Kidney (tissue), 14 donors: Measurements from ENCODE around the gene AKAP6. TPM values are rescaled to one million over a fixed set of nuclear protein-coding genes. Genes with fewer than 3 reads are reported as not detected.
A peak's percentile ranks its signal among the peaks of the same experiment; 100 is the strongest.
"Not testable (repeated sequence)": the region's sequence is repeated elsewhere in the genome, so short reads cannot be mapped to it uniquely, and the experiment has no call there.

ENCODE experiments used
- DNase-seq, 5 donors: peaks; one replicate each; pipeline ENCODE4 v3.0.0-alpha.2; 2013 to 2020
- FAIRE-seq: peaks from 2 replicates; lab custom pipeline; 2012; peaks lifted over from hg19 to GRCh38; lab: Jason Lieb, UNC
- H3K27ac ChIP-seq, 2 donors: one replicate each; pipeline ENCODE4 v1.7.0; 2013; ENCODE audit warnings: low read depth in 2 of 2, low read length in 2 of 2, inconsistent platforms in 1 of 2
- H3K27me3 ChIP-seq: one replicate; pipeline ENCODE4 v1.7.1; 2013; ENCODE audit warnings: low read length, inconsistent platforms; ENCODE audit not compliant: control insufficient read depth, insufficient read depth
- H3K36me3 ChIP-seq, 3 donors: one replicate each; pipeline versions ENCODE4 v1.7.0 to v1.7.1; 2013; ENCODE audit warnings: low read length in 3 of 3, control low read depth in 1 of 3, inconsistent platforms in 1 of 3; ENCODE audit not compliant: insufficient read depth in 3 of 3, control insufficient read depth in 2 of 3
- H3K4me1 ChIP-seq, 3 donors: one replicate each; pipeline versions ENCODE4 v1.7.0 to v1.7.1; 2013; ENCODE audit warnings: low read length in 3 of 3, inconsistent platforms in 1 of 3, low read depth in 1 of 3; ENCODE audit not compliant: control insufficient read depth in 2 of 3, insufficient read depth in 2 of 3
- H3K4me3 ChIP-seq, 3 donors: one replicate each; pipeline versions ENCODE4 v1.7.0 to v1.8.1; 2013; ENCODE audit warnings: low read length in 3 of 3, control low read depth in 1 of 3, inconsistent platforms in 1 of 3
- H3K9ac ChIP-seq, 3 donors: one replicate each; pipeline versions ENCODE4 v1.7.0 to v1.7.1; 2013; ENCODE audit warnings: low read length in 3 of 3, control low read depth in 1 of 3, inconsistent platforms in 1 of 3
- H3K9me3 ChIP-seq, 3 donors: one replicate each; pipeline versions ENCODE4 v1.7.0 to v1.7.1; 2013; ENCODE audit warnings: low read length in 3 of 3, control low read depth in 1 of 3, inconsistent platforms in 1 of 3; ENCODE audit not compliant: control insufficient read depth in 2 of 3, insufficient read depth in 1 of 3
- CTCF ChIP-seq: IDR thresholded peaks from 3 replicates; pipeline ENCODE4 v1.5.1; 2012; ENCODE audit warnings: mild to moderate bottlenecking, moderate library complexity, borderline replicate concordance; ENCODE audit not compliant: insufficient read depth; ENCODE audit errors: extremely low read depth
- intact Hi-C: fragments of 100-400 bp; cut with DNase I; formaldehyde crosslinking; loops from one replicate; pipeline ENCODE4 v1.11.1; 2022
- polyA plus RNA-seq: library from polyadenylated mRNA; stranded (reverse); fragments of 350-450 nt; fragmentation: Illumina TruSeq; extraction: RNeasy Lipid Tissue Mini Kit (QIAGEN cat#74804); gene quantifications from one replicate; pipeline ENCODE4 v1.2.3, GENCODE V29; 2014; ENCODE audit warnings: low read depth, low replicate concordance; ENCODE audit not compliant: insufficient read depth
- total RNA-seq: library from RNA; stranded (reverse); fragmentation: NEBNext Ultra II Directional; extraction: Animal tissue kit (Norgen Biotek cat#: 25700); gene quantifications from one replicate; pipeline ENCODE4 v1.2.1, GENCODE V29; 2021
- donor health status: control.
- donor health status: control.
- donor health status: control.
- donor health status: control.
- donor health status: control.
- donor health status: DM: yes; HTN: yes; CAD: no.
- donor health status: Normal renal cell carcinoma (clear cell type).

The AKAP6 gene
- total and polyA plus RNA-seq, 2 donors from 2014 or later: 0.92 to 10.5 TPM

- intact Hi-C loops: no loop called here
- DNase-seq (no peak), FAIRE-seq (no peak)
- H3K9me3 ChIP-seq: no peaks in the 10 kb centered on the region
- H3K27me3 ChIP-seq: no peaks in the 10 kb centered on the region
- H3K27ac ChIP-seq: no peak overlapping the region
- no peaks in the 10 kb centered on the region for H3K4me1 ChIP-seq
- no peak overlapping the region for H3K4me3 ChIP-seq
- H3K9ac ChIP-seq: no peak overlapping the region
- TF ChIP-seq CTCF: no peak
- no peaks in the 10 kb centered on the region for H3K36me3 ChIP-seq
Observed at GRCh38 chr14:32458720-32459119, 129.6 kb downstream of the AKAP6 start.

GRCh38 chr14:32460267-32460666, 131.2 kb downstream of the AKAP6 start:
- Histone ChIP-seq H3K27me3 (no peaks in the 10 kb centered on the region), H3K36me3 (no peaks in the 10 kb centered on the region), H3K27ac (no peak overlapping the region), H3K9ac (no peak overlapping the region), H3K4me3 (no peak overlapping the region), H3K9me3 (no peaks in the 10 kb centered on the region), H3K4me1 (no peaks in the 10 kb centered on the region)
- no peak for FAIRE-seq
- no peak for TF ChIP-seq CTCF
- intact Hi-C loops: loop anchor here (10.0 kb wide), 1 partner anchor 195 kb away; no protein-coding TSS in a partner anchor
- no peak for DNase-seq

- intact Hi-C loops: loop anchor here (10.0 kb wide), 1 partner anchor 198 kb away; no protein-coding TSS in a partner anchor
- not testable (repeated sequence) for H3K27me3 ChIP-seq, H3K4me1 ChIP-seq, H3K36me3 ChIP-seq, DNase-seq, H3K9ac ChIP-seq, H3K4me3 ChIP-seq, FAIRE-seq, H3K9me3 ChIP-seq, H3K27ac ChIP-seq
Observed at GRCh38 chr14:32462553-32462952, 133.5 kb downstream of the AKAP6 start.

- no peak for FAIRE-seq
- Histone ChIP-seq H3K27ac (no peak overlapping the region), H3K4me3 (no peak overlapping the region), H3K4me1 (peaks cover 2 to 22% (median 13%) of the 10 kb centered on the region in 3 donors), H3K9ac (peak overlapping the region in 1 of 3 donors; percentile 9), H3K27me3 (no peaks in the 10 kb centered on the region), H3K36me3 (no peaks in the 10 kb centered on the region), H3K9me3 (no peaks in the 10 kb centered on the region)
- DNase-seq: no peak
- TF ChIP-seq CTCF: no peak
- intact Hi-C loops: loop anchor here (10.0 kb wide), 1 partner anchor 204 kb away; no protein-coding TSS in a partner anchor
Observed at GRCh38 chr14:32468955-32469354, 139.9 kb downstream of the AKAP6 start.
